22Rv1 (cell line): ENCODE data around the gene AGBL1.

Source experiments
- H3K27ac ChIP-seq: fragments of 450-650 bp; 2 replicates; pipeline ENCODE4 v1.5.1; 2017
- ZFX ChIP-seq: fragments of 450-650 bp; IDR thresholded peaks from 2 replicates; pipeline ENCODE4 v1.6.1; 2017; ENCODE audit warnings: antibody characterized with exemption, borderline replicate concordance
- TF ChIP-seq, protein P1 (sequence below): fragments of 450-650 bp; IDR thresholded peaks from 2 replicates; pipeline ENCODE4 v1.5.1; 2017; ENCODE audit warnings: mild to moderate bottlenecking

AGBL1 gene

GRCh38 chr15:86362555-86362954, 282.9 kb downstream of the AGBL1 start:
- H3K27ac ChIP-seq, result no peak overlapping the region
- TF ChIP-seq ZFX, result no peak
- TF ChIP-seq, protein P1, sequence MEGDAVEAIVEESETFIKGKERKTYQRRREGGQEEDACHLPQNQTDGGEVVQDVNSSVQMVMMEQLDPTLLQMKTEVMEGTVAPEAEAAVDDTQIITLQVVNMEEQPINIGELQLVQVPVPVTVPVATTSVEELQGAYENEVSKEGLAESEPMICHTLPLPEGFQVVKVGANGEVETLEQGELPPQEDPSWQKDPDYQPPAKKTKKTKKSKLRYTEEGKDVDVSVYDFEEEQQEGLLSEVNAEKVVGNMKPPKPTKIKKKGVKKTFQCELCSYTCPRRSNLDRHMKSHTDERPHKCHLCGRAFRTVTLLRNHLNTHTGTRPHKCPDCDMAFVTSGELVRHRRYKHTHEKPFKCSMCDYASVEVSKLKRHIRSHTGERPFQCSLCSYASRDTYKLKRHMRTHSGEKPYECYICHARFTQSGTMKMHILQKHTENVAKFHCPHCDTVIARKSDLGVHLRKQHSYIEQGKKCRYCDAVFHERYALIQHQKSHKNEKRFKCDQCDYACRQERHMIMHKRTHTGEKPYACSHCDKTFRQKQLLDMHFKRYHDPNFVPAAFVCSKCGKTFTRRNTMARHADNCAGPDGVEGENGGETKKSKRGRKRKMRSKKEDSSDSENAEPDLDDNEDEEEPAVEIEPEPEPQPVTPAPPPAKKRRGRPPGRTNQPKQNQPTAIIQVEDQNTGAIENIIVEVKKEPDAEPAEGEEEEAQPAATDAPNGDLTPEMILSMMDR, result no peak

DNA sequence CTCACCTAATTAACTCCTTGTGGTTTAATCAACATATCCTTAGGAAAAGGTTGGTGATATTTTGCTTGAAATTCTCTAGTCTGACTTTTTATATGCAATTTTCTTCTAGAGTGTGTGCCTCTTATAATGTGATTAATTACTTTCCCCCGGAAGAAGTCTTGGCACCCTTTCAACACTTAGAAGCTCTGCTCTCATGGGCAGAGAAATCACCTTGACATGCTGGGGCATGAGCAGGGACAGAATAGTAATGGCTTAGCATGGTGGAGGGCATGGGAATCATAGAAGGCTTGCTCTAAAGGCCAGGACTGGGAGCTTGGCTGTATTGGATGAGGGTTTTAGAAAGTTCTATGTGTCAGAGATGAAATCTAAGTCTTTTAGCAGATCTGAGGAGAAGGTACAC, 293.5 kb downstream of the AGBL1 start:
- TF ChIP-seq, protein P1, result no peak
- no peak overlapping the region for H3K27ac ChIP-seq

DNA sequence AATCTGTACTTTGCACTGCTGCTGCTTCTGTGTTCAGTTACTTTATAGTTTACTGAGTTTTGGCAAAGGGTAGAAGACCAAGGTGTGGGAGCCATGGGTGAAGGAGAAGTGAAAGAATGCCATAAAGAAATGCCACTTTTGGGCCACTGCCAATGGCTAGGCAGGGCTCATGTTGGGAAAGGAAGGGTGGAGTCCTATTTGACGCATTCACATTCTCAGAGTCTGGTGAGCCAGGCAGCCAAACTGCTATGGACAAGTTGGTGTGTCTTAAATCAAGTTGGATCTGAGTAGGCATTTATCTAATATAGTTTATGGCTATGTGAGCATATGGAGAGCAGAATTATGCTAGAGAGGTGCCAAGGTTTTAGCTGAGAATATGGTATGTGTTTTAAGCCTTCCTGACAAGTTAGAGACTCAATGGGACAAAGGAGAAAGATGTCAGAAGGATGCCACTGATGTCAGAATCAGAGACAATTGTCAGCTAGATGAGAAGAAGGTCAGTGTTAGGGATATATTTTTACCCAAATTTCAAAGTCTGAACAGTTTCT, 296.1 kb downstream of the AGBL1 start:
- H3K27ac ChIP-seq, result no peak overlapping the region
- TF ChIP-seq, protein P1, result no peak

DNA sequence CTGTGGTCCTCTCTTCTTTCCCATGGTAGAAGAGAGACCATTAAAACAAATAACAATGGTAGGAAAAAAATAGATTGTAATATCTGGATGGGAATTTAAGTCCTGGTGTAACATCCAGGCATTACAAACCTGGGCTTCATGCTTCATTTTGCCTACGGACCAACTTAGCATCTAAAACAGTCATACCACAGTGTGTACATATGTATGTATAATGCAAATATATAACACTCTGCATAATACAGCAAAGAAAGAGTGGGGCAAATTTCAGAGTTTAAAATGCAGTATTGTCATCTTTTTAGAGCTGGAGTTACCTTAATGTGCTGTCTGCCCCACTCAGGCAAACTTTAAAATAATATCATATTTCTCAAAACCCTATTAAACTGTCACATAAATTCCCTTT, 298.2 kb downstream of the AGBL1 start:
- TF ChIP-seq, protein P1, result no peak
- no peak for TF ChIP-seq ZFX
- no peak overlapping the region for H3K27ac ChIP-seq

GRCh38 chr15:86382341-86382740, 302.7 kb downstream of the AGBL1 start:
- TF ChIP-seq, protein P1, result no peak
- TF ChIP-seq ZFX, result no peak
- no peak overlapping the region for H3K27ac ChIP-seq

- H3K27ac ChIP-seq, result no peak overlapping the region
- no peak for TF ChIP-seq ZFX
- TF ChIP-seq, protein P1, result no peak
Observed at GRCh38 chr15:86383611-86384010, 303.9 kb downstream of the AGBL1 start.

DNA sequence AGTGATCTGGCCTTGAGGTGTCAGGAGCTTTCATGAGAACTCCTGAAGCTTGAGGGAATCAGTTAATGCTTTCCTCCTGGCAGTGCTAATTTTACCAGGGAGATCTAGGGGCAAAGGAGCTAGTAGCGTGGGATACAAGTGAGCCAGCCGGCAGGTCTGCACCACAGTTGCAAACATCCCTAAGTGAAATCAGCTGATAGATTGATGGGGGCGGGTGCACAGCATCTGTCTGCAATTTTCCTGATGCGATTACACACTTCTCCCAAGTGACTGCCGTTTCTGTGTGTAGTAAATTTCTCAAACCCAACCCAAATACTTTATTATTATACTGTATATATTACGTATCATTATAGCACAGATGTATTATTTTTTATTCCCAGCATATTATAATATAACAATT, 304.5 kb downstream of the AGBL1 start:
- TF ChIP-seq, protein P1, result no peak
- TF ChIP-seq ZFX, result no peak
- no peak overlapping the region for H3K27ac ChIP-seq
